ENCODE results near the gene GPR78. TPM values are rescaled to one million over a fixed set of nuclear protein-coding genes. Genes with fewer than 3 reads are reported as not detected.
"Not testable (repeated sequence)": the region's sequence is repeated elsewhere in the genome, so short reads cannot be mapped to it uniquely, and the experiment has no call there.

Gene GPR78
- total RNA-seq, 1 donor from 2014 or later, result 0.16 TPM

DNA sequence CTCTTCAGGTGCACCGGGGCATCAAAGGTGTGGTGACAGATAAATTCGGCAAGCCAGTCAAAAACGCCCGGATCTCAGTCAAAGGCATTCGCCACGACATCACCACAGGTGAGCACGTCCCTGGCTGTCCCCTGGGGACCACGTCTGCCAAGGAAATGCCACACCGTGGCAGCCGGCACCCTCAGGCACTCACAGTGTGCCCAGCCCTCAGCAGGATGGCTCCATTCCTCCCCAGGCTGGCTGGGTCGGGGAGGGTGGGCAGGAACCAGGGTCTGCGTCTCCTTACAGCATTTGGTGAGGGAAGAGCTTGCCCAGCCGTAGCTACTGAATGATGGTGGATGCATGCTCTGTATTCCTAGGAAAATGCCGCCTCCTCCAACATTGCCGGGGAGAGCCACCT is 38.2 kb downstream of the GPR78 start:
- Mint-ChIP-seq H3K36me3 (ENCODE audit: low read depth, unreplicated experiment) (peaks cover 6% of the 10 kb centered on the region), H3K4me1 (ENCODE audit: low read depth, unreplicated experiment) (no peaks in the 10 kb centered on the region), H3K9me3 (ENCODE audit: unreplicated experiment) (no peaks in the 10 kb centered on the region), H3K4me3 (ENCODE audit: unreplicated experiment) (no peak overlapping the region), H3K27ac (ENCODE audit: unreplicated experiment) (no peak overlapping the region), H3K27me3 (ENCODE audit: low read depth, unreplicated experiment) (peaks cover 27% of the 10 kb centered on the region)
- H3K4me3 ChIP-seq (ENCODE audit: insufficient read depth, low read depth, low read length), result no peak overlapping the region
- no peaks in the 10 kb centered on the region for H3K79me2 ChIP-seq (ENCODE audit: insufficient read depth, low read length)
- H3K27ac ChIP-seq (ENCODE audit: low read depth, low read length), result no peak overlapping the region
- H3K9me3 ChIP-seq (ENCODE audit: insufficient read depth, low read depth, low read length), result no peaks in the 10 kb centered on the region
- DNase-seq (ENCODE audit: low read depth) (no peak), FAIRE-seq (no peak)
- H2AFZ ChIP-seq (ENCODE audit: low read depth, low read length), result no peak overlapping the region
- TF ChIP-seq, protein P1, sequence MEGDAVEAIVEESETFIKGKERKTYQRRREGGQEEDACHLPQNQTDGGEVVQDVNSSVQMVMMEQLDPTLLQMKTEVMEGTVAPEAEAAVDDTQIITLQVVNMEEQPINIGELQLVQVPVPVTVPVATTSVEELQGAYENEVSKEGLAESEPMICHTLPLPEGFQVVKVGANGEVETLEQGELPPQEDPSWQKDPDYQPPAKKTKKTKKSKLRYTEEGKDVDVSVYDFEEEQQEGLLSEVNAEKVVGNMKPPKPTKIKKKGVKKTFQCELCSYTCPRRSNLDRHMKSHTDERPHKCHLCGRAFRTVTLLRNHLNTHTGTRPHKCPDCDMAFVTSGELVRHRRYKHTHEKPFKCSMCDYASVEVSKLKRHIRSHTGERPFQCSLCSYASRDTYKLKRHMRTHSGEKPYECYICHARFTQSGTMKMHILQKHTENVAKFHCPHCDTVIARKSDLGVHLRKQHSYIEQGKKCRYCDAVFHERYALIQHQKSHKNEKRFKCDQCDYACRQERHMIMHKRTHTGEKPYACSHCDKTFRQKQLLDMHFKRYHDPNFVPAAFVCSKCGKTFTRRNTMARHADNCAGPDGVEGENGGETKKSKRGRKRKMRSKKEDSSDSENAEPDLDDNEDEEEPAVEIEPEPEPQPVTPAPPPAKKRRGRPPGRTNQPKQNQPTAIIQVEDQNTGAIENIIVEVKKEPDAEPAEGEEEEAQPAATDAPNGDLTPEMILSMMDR (IDR thresholded peaks at IDR 0.05; ENCODE audit: insufficient read depth, low read depth, low read length), result no peak
- no peak for TF ChIP-seq EZH2 (IDR thresholded peaks at IDR 0.05; ENCODE audit: insufficient read depth, low read length)
- no peaks in the 10 kb centered on the region for H4K20me1 ChIP-seq (ENCODE audit: insufficient read depth, low read length)
- no peak overlapping the region for H3K4me2 ChIP-seq (ENCODE audit: low read length)
- H3K27me3 ChIP-seq (ENCODE audit: insufficient read depth, low read length), result no peaks in the 10 kb centered on the region
- H3K36me3 ChIP-seq (ENCODE audit: insufficient read depth, low read length), result no peaks in the 10 kb centered on the region
- H3K9ac ChIP-seq (ENCODE audit: low read length), result no peak overlapping the region
- H3K4me1 ChIP-seq (ENCODE audit: insufficient read depth, low read length), result no peaks in the 10 kb centered on the region

DNA sequence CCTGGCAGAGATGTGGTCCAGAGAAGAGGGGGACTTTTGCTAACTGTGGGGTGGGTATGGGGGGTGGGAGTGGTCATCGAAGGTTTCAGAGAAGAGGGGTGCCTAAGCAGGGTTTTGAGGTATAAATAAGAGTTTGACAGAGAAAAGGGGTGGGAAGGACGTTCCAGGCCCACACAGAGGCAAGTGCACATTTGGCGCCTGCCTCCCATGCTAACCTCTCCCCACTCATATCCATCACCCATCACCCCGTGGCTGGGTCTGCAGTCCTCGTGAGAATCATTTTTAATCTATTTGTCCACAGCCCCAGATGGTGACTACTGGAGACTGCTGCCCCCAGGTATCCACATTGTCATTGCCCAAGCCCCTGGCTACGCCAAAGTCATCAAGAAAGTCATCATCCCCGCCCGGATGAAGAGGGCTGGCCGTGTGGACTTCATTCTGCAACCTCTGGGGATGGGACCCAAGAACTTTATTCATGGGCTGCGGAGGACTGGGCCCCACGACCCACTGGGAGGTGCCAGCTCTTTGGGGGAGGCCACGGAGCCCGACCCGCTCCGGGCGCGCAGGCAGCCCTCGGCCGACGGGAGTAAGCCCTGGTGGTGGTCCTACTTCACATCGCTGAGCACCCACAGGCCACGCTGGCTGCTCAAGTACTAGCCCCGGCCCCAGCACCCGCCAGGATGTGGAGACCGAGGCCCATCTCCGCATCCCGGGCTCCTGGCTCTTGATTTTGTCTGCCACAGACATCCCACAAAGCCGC is 38.9 kb downstream of the GPR78 start:
- Histone ChIP-seq H3K36me3 (ENCODE audit: insufficient read depth, low read length) (no peaks in the 10 kb centered on the region), H3K4me1 (ENCODE audit: insufficient read depth, low read length) (no peaks in the 10 kb centered on the region), H3K27me3 (ENCODE audit: insufficient read depth, low read length) (no peaks in the 10 kb centered on the region), H2AFZ (ENCODE audit: low read depth, low read length) (no peak overlapping the region), H4K20me1 (ENCODE audit: insufficient read depth, low read length) (no peaks in the 10 kb centered on the region), H3K79me2 (ENCODE audit: insufficient read depth, low read length) (no peaks in the 10 kb centered on the region), H3K9ac (ENCODE audit: low read length) (no peak overlapping the region), H3K9me3 (ENCODE audit: insufficient read depth, low read depth, low read length) (no peaks in the 10 kb centered on the region), H3K4me2 (ENCODE audit: low read length) (no peak overlapping the region), H3K4me3 (ENCODE audit: insufficient read depth, low read depth, low read length) (no peak overlapping the region), H3K27ac (ENCODE audit: low read depth, low read length) (no peak overlapping the region)
- Mint-ChIP-seq H3K27ac (ENCODE audit: unreplicated experiment) (no peak overlapping the region), H3K4me1 (ENCODE audit: low read depth, unreplicated experiment) (no peaks in the 10 kb centered on the region), H3K9me3 (ENCODE audit: unreplicated experiment) (no peaks in the 10 kb centered on the region), H3K36me3 (ENCODE audit: low read depth, unreplicated experiment) (peaks cover 6% of the 10 kb centered on the region), H3K27me3 (ENCODE audit: low read depth, unreplicated experiment) (peaks cover 27% of the 10 kb centered on the region), H3K4me3 (ENCODE audit: unreplicated experiment) (no peak overlapping the region)
- no peak for DNase-seq (ENCODE audit: low read depth)
- no peak for FAIRE-seq
- TF ChIP-seq, protein P1 (IDR thresholded peaks at IDR 0.05; ENCODE audit: insufficient read depth, low read depth, low read length), result no peak
- no peak for TF ChIP-seq EZH2 (IDR thresholded peaks at IDR 0.05; ENCODE audit: insufficient read depth, low read length)

DNA sequence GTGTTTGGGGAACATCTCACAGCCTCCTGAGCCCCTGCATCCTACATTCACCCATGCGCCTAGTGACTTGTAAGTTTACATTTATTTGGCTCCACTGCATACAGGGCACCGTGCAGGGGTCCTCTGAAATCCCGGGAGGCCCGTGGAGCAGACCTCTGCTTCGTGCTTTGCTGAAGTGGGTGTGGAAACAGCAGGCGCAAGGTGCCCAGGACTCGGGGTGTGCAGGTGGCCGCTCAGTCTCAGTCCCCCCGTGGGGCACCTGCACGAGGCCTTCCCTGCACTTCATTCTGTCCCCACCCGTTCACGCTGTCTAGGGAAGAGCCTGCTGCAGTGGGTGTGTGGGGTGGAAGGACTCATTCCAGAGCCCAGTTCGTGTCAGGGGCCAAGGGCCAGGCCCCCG is 40.9 kb downstream of the GPR78 start:
- H3K27me3 ChIP-seq (ENCODE audit: insufficient read depth, low read length); FAIRE-seq; H3K27ac Mint-ChIP-seq (ENCODE audit: unreplicated experiment); H3K27ac ChIP-seq (ENCODE audit: low read depth, low read length); DNase-seq (ENCODE audit: low read depth); H3K9me3 Mint-ChIP-seq (ENCODE audit: unreplicated experiment); H3K4me3 Mint-ChIP-seq (ENCODE audit: unreplicated experiment); H3K36me3 Mint-ChIP-seq (ENCODE audit: low read depth, unreplicated experiment); H3K4me1 Mint-ChIP-seq (ENCODE audit: low read depth, unreplicated experiment); H3K4me3 ChIP-seq (ENCODE audit: insufficient read depth, low read depth, low read length); H4K20me1 ChIP-seq (ENCODE audit: insufficient read depth, low read length); H2AFZ ChIP-seq (ENCODE audit: low read depth, low read length); H3K4me2 ChIP-seq (ENCODE audit: low read length); H3K4me1 ChIP-seq (ENCODE audit: insufficient read depth, low read length); H3K9ac ChIP-seq (ENCODE audit: low read length); H3K79me2 ChIP-seq (ENCODE audit: insufficient read depth, low read length); H3K36me3 ChIP-seq (ENCODE audit: insufficient read depth, low read length); H3K9me3 ChIP-seq (ENCODE audit: insufficient read depth, low read depth, low read length): not testable (repeated sequence)
- H3K27me3 Mint-ChIP-seq (ENCODE audit: low read depth, unreplicated experiment), result peaks cover 15% of the 10 kb centered on the region

DNA sequence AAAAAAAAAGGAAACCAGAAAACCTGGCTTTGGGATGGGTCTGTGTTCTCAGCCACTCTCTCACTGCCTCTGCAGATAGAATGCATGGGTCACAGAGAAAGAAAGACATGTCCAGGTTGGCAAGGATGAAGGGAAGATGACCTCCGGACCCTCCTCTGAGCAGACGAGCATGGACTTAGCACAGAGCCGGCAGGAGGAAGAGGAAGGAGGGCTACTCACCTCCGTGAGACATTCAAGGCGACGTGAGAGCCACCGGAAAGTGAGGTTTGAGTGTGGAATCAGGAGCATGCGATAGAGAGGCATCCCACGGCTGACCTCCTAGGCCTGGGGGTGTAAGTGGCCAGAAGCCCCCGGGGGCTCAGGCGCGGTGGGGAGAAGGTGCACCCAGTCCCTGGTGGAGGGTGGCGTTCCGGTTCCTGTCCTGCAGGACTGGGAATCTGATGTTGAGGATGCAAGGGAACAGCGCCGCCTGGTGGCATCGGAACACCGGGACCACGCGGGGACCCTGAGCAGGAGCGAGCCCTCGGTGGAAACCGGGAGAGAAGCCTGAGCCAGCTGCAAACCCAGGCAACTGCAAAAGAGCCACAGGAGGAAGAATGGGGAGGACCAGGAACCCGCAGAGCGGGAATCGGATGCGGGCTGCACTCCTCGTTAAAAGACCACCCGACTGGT is 44.5 kb downstream of the GPR78 start:
- H3K9ac ChIP-seq (ENCODE audit: low read length); H3K27me3 ChIP-seq (ENCODE audit: insufficient read depth, low read length); H2AFZ ChIP-seq (ENCODE audit: low read depth, low read length); H3K79me2 ChIP-seq (ENCODE audit: insufficient read depth, low read length); H3K36me3 Mint-ChIP-seq (ENCODE audit: low read depth, unreplicated experiment); H3K4me1 Mint-ChIP-seq (ENCODE audit: low read depth, unreplicated experiment); H3K4me3 ChIP-seq (ENCODE audit: insufficient read depth, low read depth, low read length); H3K4me3 Mint-ChIP-seq (ENCODE audit: unreplicated experiment); H3K9me3 ChIP-seq (ENCODE audit: insufficient read depth, low read depth, low read length); H3K4me2 ChIP-seq (ENCODE audit: low read length); H3K27me3 Mint-ChIP-seq (ENCODE audit: low read depth, unreplicated experiment); H3K9me3 Mint-ChIP-seq (ENCODE audit: unreplicated experiment); H3K4me1 ChIP-seq (ENCODE audit: insufficient read depth, low read length); H3K36me3 ChIP-seq (ENCODE audit: insufficient read depth, low read length); H3K27ac ChIP-seq (ENCODE audit: low read depth, low read length); H4K20me1 ChIP-seq (ENCODE audit: insufficient read depth, low read length); DNase-seq (ENCODE audit: low read depth); H3K27ac Mint-ChIP-seq (ENCODE audit: unreplicated experiment); FAIRE-seq: not testable (repeated sequence)
